Measurements from ENCODE around the gene KRT1.

The KRT1 gene

GRCh38 chr12:52676163-52676562, 4.0 kb downstream of the KRT1 start:
- Histone ChIP-seq H3K27me3 (ENCODE audit: insufficient read depth, poor library complexity, severe bottlenecking) (peaks cover 11% of the 10 kb centered on the region), H3K4me3 (replicated peaks; ENCODE audit: insufficient read depth, low read length) (no peak overlapping the region), H3K27ac (replicated peaks) (no peak overlapping the region)
- no peak for DNase-seq (ENCODE audit: low read depth in 1 of 2, low spot score in 1 of 2)
- TF ChIP-seq CTCF (IDR thresholded peaks at IDR 0.05; ENCODE audit: insufficient read depth, low read length) (no peak), SPI1 (IDR thresholded peaks at IDR 0.05; ENCODE audit: borderline replicate concordance, low read depth) (no peak)

GRCh38 chr12:52675301-52675701, 4.9 kb downstream of the KRT1 start:
- TF ChIP-seq CTCF (IDR thresholded peaks at IDR 0.05; ENCODE audit: insufficient read depth, low read length) (no peak), POLR2AphosphoS5 (IDR thresholded peaks at IDR 0.05; ENCODE audit: low read depth) (no peak), REST (IDR thresholded peaks at IDR 0.05; ENCODE audit: insufficient replicate concordance, low read depth) (no peak), SPI1 (IDR thresholded peaks at IDR 0.05; ENCODE audit: borderline replicate concordance, low read depth) (no peak), GABPA (IDR thresholded peaks at IDR 0.05; ENCODE audit: low read depth) (no peak)
- no peak overlapping the region for H3K4me3 ChIP-seq (replicated peaks; ENCODE audit: insufficient read depth, low read length)
- no peak overlapping the region for H3K27ac ChIP-seq (replicated peaks)
- DNase-seq (ENCODE audit: low read depth in 1 of 2, low spot score in 1 of 2): no peak
- H3K27me3 ChIP-seq (ENCODE audit: insufficient read depth, poor library complexity, severe bottlenecking): peaks cover 3% of the 10 kb centered on the region

GRCh38 chr12:52674433-52674775, 5.8 kb downstream of the KRT1 start:
- H3K27ac ChIP-seq (replicated peaks): no peak overlapping the region
- no peak for DNase-seq (ENCODE audit: low read depth in 1 of 2, low spot score in 1 of 2)
- TF ChIP-seq CTCF (IDR thresholded peaks at IDR 0.05; ENCODE audit: insufficient read depth, low read length) (no peak), SPI1 (IDR thresholded peaks at IDR 0.05; ENCODE audit: borderline replicate concordance, low read depth) (no peak), POLR2AphosphoS5 (IDR thresholded peaks at IDR 0.05; ENCODE audit: low read depth) (no peak), GABPA (IDR thresholded peaks at IDR 0.05; ENCODE audit: low read depth) (no peak), REST (IDR thresholded peaks at IDR 0.05; ENCODE audit: insufficient replicate concordance, low read depth) (no peak)
- H3K27me3 ChIP-seq (ENCODE audit: insufficient read depth, poor library complexity, severe bottlenecking): no peaks in the 10 kb centered on the region
- no peak overlapping the region for H3K4me3 ChIP-seq (replicated peaks; ENCODE audit: insufficient read depth, low read length)

- DNase-seq (ENCODE audit: low read depth in 1 of 2, low spot score in 1 of 2): no peak
- Histone ChIP-seq H3K27me3 (ENCODE audit: insufficient read depth, poor library complexity, severe bottlenecking) (no peaks in the 10 kb centered on the region), H3K4me3 (replicated peaks; ENCODE audit: insufficient read depth, low read length) (no peak overlapping the region), H3K27ac (replicated peaks) (no peak overlapping the region)
- TF ChIP-seq CTCF (IDR thresholded peaks at IDR 0.05; ENCODE audit: insufficient read depth, low read length): no peak
- no peak for TF ChIP-seq REST (IDR thresholded peaks at IDR 0.05; ENCODE audit: insufficient replicate concordance, low read depth)
- TF ChIP-seq GABPA (IDR thresholded peaks at IDR 0.05; ENCODE audit: low read depth): no peak
- no peak for TF ChIP-seq SPI1 (IDR thresholded peaks at IDR 0.05; ENCODE audit: borderline replicate concordance, low read depth)
- TF ChIP-seq POLR2AphosphoS5 (IDR thresholded peaks at IDR 0.05; ENCODE audit: low read depth): no peak
Measured at GRCh38 chr12:52673713-52674432, 6.3 kb downstream of the KRT1 start.

All from HL-60 (cell line).